CD8-positive, alpha-beta memory T cell (primary cell): ENCODE measurements around the gene LTBP1. TPM values are rescaled to one million over a fixed set of nuclear protein-coding genes. Genes with fewer than 3 reads are reported as not detected.
"Not testable (repeated sequence)": the region's sequence is repeated elsewhere in the genome, so short reads cannot be mapped to it uniquely, and the experiment has no call there.

Source experiments
- CTCF ChIA-PET: fragments of 350-600 bp; sonication (Branson Sonifier 250); formaldehyde crosslinking; loops from one replicate; lab custom pipeline; 2021; ENCODE audit warnings: antibody characterized with exemption; lab: Charles Lee
- POLR2A ChIA-PET: fragments of 350-600 bp; sonication (Branson Sonifier 250); formaldehyde crosslinking; loops from one replicate; lab custom pipeline; 2021; ENCODE audit warnings: antibody characterized with exemption; lab: Charles Lee
- DNase-seq, 5 donors: peaks; one replicate each; pipeline versions ENCODE4 v3.0.0 to v3.0.0-alpha.2; 2020 to 2022; ENCODE audit warnings: mixed read lengths in 1 of 5
- H3K27ac ChIP-seq: one replicate; pipeline ENCODE4 v1.7.0; 2013; ENCODE audit warnings: low read depth, mild to moderate bottlenecking, low read length, moderate library complexity
- H3K27me3 ChIP-seq: 2 replicates; pipeline ENCODE4 v1.7.0; 2013; ENCODE audit warnings: low read length, mild to moderate bottlenecking; ENCODE audit not compliant: insufficient read depth, poor library complexity, severe bottlenecking
- H3K36me3 ChIP-seq: 2 replicates; pipeline ENCODE4 v1.7.0; 2013; ENCODE audit warnings: mild to moderate bottlenecking, low read length, moderate library complexity; ENCODE audit not compliant: insufficient read depth
- H3K4me1 ChIP-seq: 2 replicates; pipeline ENCODE4 v1.7.0; 2013; ENCODE audit warnings: mild to moderate bottlenecking, low read length, moderate library complexity; ENCODE audit not compliant: insufficient read depth
- H3K4me3 ChIP-seq: 2 replicates; pipeline ENCODE4 v1.7.0; 2013; ENCODE audit warnings: mild to moderate bottlenecking, low read length
- H3K9me3 ChIP-seq: 2 replicates; pipeline ENCODE4 v1.7.0; 2013; ENCODE audit warnings: mild to moderate bottlenecking, low read length
- H3K27ac Mint-ChIP-seq, 8 donors: one replicate each; pipeline ENCODE4 v1.8.0; 2020 to 2021; ENCODE audit warnings: mixed read lengths in 8 of 8, mild to moderate bottlenecking in 6 of 8, inconsistent platforms in 3 of 8, moderate library complexity in 3 of 8
- H3K27me3 Mint-ChIP-seq, 2 donors: one replicate each; pipeline ENCODE4 v1.8.0; 2020 to 2021; ENCODE audit warnings: mixed read lengths in 2 of 2, mild to moderate bottlenecking in 1 of 2, moderate library complexity in 1 of 2
- H3K36me3 Mint-ChIP-seq, 3 donors: one replicate each; pipeline ENCODE4 v1.8.0; 2020 to 2021; ENCODE audit warnings: mixed read lengths in 3 of 3, inconsistent platforms in 1 of 3, mild to moderate bottlenecking in 1 of 3
- H3K4me1 Mint-ChIP-seq, 3 donors: one replicate each; pipeline ENCODE4 v1.8.0; 2020 to 2021; ENCODE audit warnings: mixed read lengths in 3 of 3, inconsistent platforms in 1 of 3, mild to moderate bottlenecking in 1 of 3
- H3K4me3 Mint-ChIP-seq, 7 donors: one replicate each; pipeline ENCODE4 v1.8.0; 2020 to 2021; ENCODE audit warnings: mixed read lengths in 7 of 7, mild to moderate bottlenecking in 6 of 7, moderate library complexity in 4 of 7, inconsistent platforms in 2 of 7
- H3K9me3 Mint-ChIP-seq, 5 donors: one replicate each; pipeline ENCODE4 v1.8.0; 2020 to 2022; ENCODE audit warnings: mixed read lengths in 5 of 5, mild to moderate bottlenecking in 3 of 5, moderate library complexity in 2 of 5, inconsistent platforms in 1 of 5
- polyA plus RNA-seq: library from polyadenylated mRNA; unstranded; fragments of 300-500 nt; fragmentation: Illumina TruSeq; gene quantifications from one replicate; pipeline ENCODE4 v1.2.3, GENCODE V29; 2021
- total RNA-seq, 2 experiments: library from RNA; stranded (reverse); gene quantifications; one replicate each; pipeline ENCODE4 v1.2.3, GENCODE V29; 2021

LTBP1 gene
- total and polyA plus RNA-seq, 3 experiments from 2014 or later: not detected

- ChIA-PET POLR2A (no interaction called here), CTCF (no interaction called here)
- Mint-ChIP-seq H3K9me3 (no peaks in the 10 kb centered on the region), H3K27me3 (peaks cover 6 to 15% of the 10 kb centered on the region in 2 donors), H3K4me3 (no peak overlapping the region), H3K4me1 (no peaks in the 10 kb centered on the region), H3K36me3 (no peaks in the 10 kb centered on the region), H3K27ac (no peak overlapping the region)
- Histone ChIP-seq H3K36me3 (no peaks in the 10 kb centered on the region), H3K4me1 (no peaks in the 10 kb centered on the region), H3K9me3 (no peaks in the 10 kb centered on the region), H3K27ac (peak overlapping the region; percentile 31), H3K27me3 (no peaks in the 10 kb centered on the region), H3K4me3 (no peak overlapping the region)
- DNase-seq: no peak
These were observed 14.1 kb downstream of the LTBP1 start for GRCh38 chr2:32960647-32961403.

GRCh38 chr2:32962690-32963089 is 15.9 kb downstream of the LTBP1 start:
- ChIA-PET POLR2A (no interaction called here), CTCF (no interaction called here)
- Histone ChIP-seq H3K36me3 (no peaks in the 10 kb centered on the region), H3K27me3 (no peaks in the 10 kb centered on the region), H3K4me1 (no peaks in the 10 kb centered on the region), H3K4me3 (no peak overlapping the region), H3K27ac (no peak overlapping the region), H3K9me3 (no peaks in the 10 kb centered on the region)
- no peak for DNase-seq
- Mint-ChIP-seq H3K4me1 (no peaks in the 10 kb centered on the region), H3K9me3 (no peaks in the 10 kb centered on the region), H3K36me3 (no peaks in the 10 kb centered on the region), H3K27me3 (peaks cover 6 to 8% of the 10 kb centered on the region in 2 donors), H3K4me3 (no peak overlapping the region), H3K27ac (no peak overlapping the region)

- ChIA-PET CTCF (no interaction called here), POLR2A (no interaction called here)
- Mint-ChIP-seq H3K4me3 (no peak overlapping the region), H3K36me3 (no peaks in the 10 kb centered on the region), H3K4me1 (no peaks in the 10 kb centered on the region), H3K27me3 (peaks cover 6 to 8% of the 10 kb centered on the region in 2 donors), H3K27ac (no peak overlapping the region), H3K9me3 (peaks cover 0 to 2% (median 0%) of the 10 kb centered on the region in 5 donors)
- H3K27ac ChIP-seq: no peak overlapping the region
- H3K4me1 ChIP-seq: no peaks in the 10 kb centered on the region
- no peak for DNase-seq
- no peaks in the 10 kb centered on the region for H3K9me3 ChIP-seq
- H3K4me3 ChIP-seq: no peak overlapping the region
- no peaks in the 10 kb centered on the region for H3K36me3 ChIP-seq
- H3K27me3 ChIP-seq: no peaks in the 10 kb centered on the region
These were observed 17.2 kb downstream of the LTBP1 start for GRCh38 chr2:32963941-32964340.

- ChIA-PET CTCF (no interaction called here), POLR2A (no interaction called here)
- DNase-seq: no peak
- no peak overlapping the region for H3K27ac Mint-ChIP-seq
- no peaks in the 10 kb centered on the region for H3K9me3 ChIP-seq
- no peaks in the 10 kb centered on the region for H3K36me3 Mint-ChIP-seq
- peaks cover 2 to 4% of the 10 kb centered on the region in 2 donors for H3K27me3 Mint-ChIP-seq
- no peaks in the 10 kb centered on the region for H3K4me1 ChIP-seq
- no peak overlapping the region for H3K27ac ChIP-seq
- no peaks in the 10 kb centered on the region for H3K27me3 ChIP-seq
- no peak overlapping the region for H3K4me3 ChIP-seq
- peaks cover 0 to 5% (median 0%) of the 10 kb centered on the region in 5 donors for H3K9me3 Mint-ChIP-seq
- no peaks in the 10 kb centered on the region for H3K4me1 Mint-ChIP-seq
- H3K36me3 ChIP-seq: no peaks in the 10 kb centered on the region
- H3K4me3 Mint-ChIP-seq: no peak overlapping the region
These were observed 18.9 kb downstream of the LTBP1 start for GRCh38 chr2:32965523-32966171.

GRCh38 chr2:32969444-32970162 is 22.9 kb downstream of the LTBP1 start:
- Mint-ChIP-seq H3K4me3 (no peak overlapping the region), H3K4me1 (no peaks in the 10 kb centered on the region), H3K27me3 (peaks cover 1 to 4% of the 10 kb centered on the region in 2 donors), H3K36me3 (no peaks in the 10 kb centered on the region), H3K9me3 (peaks cover 0 to 12% (median 5%) of the 10 kb centered on the region in 5 donors), H3K27ac (no peak overlapping the region)
- Histone ChIP-seq H3K27me3 (no peaks in the 10 kb centered on the region), H3K4me3 (no peak overlapping the region), H3K9me3 (no peaks in the 10 kb centered on the region), H3K36me3 (no peaks in the 10 kb centered on the region), H3K4me1 (no peaks in the 10 kb centered on the region), H3K27ac (no peak overlapping the region)
- ChIA-PET CTCF (no interaction called here), POLR2A (no interaction called here)
- DNase-seq: no peak

- H3K4me1 Mint-ChIP-seq, H3K27me3 ChIP-seq, CTCF ChIA-PET, H3K36me3 ChIP-seq, H3K4me3 ChIP-seq, POLR2A ChIA-PET, H3K4me1 ChIP-seq, H3K4me3 Mint-ChIP-seq, H3K27ac ChIP-seq, DNase-seq, H3K9me3 ChIP-seq, H3K36me3 Mint-ChIP-seq, H3K27ac Mint-ChIP-seq: not testable (repeated sequence)
- Mint-ChIP-seq H3K27me3 (peaks cover 10 to 16% of the 10 kb centered on the region in 2 donors), H3K9me3 (peaks cover 2 to 12% (median 10%) of the 10 kb centered on the region in 5 donors)
These were observed 27.0 kb downstream of the LTBP1 start for GRCh38 chr2:32973772-32974171.

- Histone ChIP-seq H3K4me1 (no peaks in the 10 kb centered on the region), H3K27ac (no peak overlapping the region), H3K4me3 (no peak overlapping the region), H3K9me3 (no peaks in the 10 kb centered on the region), H3K27me3 (no peaks in the 10 kb centered on the region), H3K36me3 (no peaks in the 10 kb centered on the region)
- Mint-ChIP-seq H3K9me3 (peaks cover 0 to 12% (median 8%) of the 10 kb centered on the region in 5 donors), H3K27ac (no peak overlapping the region), H3K4me3 (no peak overlapping the region), H3K36me3 (no peaks in the 10 kb centered on the region), H3K27me3 (peaks cover 10 to 37% of the 10 kb centered on the region in 2 donors), H3K4me1 (no peaks in the 10 kb centered on the region)
- CTCF ChIA-PET: no interaction called here
- POLR2A ChIA-PET: no interaction called here
- DNase-seq: no peak
These were observed 29.8 kb downstream of the LTBP1 start for GRCh38 chr2:32976409-32977063.
